ENCODE measurements around the gene LIMA1.

Gene LIMA1

DNA sequence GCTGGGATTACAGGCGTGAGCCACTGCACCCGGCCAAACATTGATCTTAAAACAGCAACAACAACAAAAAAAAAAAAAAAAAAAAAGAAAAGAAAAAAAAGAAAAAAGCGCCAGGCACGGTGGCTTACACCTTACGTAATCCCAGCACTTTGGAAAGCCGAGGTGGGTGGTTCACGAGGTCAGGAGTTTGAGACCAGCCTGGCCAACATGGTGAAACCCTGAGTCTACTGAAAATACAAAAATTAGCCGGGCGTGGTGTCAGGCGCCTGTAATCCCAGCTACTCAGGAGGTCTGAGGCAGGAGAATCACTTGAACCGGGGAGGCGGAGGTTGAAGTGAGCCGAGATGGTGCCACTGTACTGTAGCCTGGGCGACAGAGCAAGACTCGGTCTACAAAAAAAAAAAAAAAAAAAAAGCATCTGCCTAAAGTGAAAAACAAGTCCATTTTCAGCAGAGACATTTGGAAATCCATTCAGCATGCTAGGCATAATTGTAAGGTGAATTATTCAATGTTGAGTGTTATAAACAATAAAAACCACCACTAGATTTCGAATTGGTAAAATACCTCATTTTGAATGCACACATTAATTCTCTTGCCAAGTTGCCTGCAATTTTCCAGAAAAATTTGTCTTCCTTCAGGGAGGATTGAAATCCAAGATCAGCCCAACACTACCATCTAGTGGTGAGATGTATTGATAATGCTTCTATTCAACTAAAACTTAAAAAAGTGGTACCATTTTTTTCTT, 108.2 kb downstream of the LIMA1 start:
- Histone ChIP-seq H3K4me3 (no peak overlapping the region), H3K27ac (no peak overlapping the region)
- TF ChIP-seq, protein P1, sequence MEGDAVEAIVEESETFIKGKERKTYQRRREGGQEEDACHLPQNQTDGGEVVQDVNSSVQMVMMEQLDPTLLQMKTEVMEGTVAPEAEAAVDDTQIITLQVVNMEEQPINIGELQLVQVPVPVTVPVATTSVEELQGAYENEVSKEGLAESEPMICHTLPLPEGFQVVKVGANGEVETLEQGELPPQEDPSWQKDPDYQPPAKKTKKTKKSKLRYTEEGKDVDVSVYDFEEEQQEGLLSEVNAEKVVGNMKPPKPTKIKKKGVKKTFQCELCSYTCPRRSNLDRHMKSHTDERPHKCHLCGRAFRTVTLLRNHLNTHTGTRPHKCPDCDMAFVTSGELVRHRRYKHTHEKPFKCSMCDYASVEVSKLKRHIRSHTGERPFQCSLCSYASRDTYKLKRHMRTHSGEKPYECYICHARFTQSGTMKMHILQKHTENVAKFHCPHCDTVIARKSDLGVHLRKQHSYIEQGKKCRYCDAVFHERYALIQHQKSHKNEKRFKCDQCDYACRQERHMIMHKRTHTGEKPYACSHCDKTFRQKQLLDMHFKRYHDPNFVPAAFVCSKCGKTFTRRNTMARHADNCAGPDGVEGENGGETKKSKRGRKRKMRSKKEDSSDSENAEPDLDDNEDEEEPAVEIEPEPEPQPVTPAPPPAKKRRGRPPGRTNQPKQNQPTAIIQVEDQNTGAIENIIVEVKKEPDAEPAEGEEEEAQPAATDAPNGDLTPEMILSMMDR (IDR thresholded peaks at IDR 0.05) = peak; percentile 43
- no peak for DNase-seq (ENCODE audit: low spot score)

DNA sequence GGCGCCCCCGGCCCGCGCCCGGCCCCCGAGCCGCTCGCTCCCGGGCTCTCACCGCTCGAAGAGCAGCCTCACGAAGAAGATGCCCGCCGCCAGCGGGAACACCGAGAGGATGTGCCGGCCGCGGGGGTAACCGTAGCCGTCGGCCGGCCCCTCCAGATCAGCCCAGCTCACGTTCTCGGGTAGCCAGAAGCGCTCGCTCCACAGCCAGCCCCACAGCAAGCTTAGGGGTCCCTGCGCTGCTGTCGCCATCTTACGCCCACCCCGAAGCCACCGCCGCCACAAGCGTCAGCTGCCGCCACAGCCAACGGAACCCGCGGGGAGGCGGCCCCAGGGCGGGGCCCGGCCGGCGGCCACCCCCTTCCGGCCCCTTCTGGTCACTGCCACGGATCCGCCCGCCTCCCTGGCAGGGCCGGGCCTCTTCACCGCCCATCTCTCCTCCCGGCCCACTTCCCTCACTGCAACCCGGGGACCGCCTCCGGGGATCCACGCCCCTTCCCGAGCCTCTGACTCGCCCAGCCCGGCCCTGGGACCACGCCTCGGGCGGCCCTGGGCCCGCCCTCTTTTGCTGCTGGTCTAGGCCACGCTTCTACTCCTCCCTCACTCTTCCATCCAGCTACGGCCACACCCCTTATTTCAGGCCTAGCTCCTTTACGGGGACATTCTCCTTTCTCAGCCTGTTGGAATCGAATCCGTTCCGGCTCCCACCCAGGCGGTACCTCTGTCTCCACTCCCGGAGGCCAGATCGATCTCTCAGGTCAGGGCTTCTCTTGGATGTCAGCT, 116.1 kb downstream of the LIMA1 start, which contains the start of gene CERS5:
CERS5 (minus strand) TSS at position 321 of the 780 bp plus-strand sequence; CDS start at position 249, 72 bp downstream.
- peak; percentile 99 for DNase-seq (ENCODE audit: low spot score)
- H3K27ac ChIP-seq = peak within 1 kb of the TSS; percentile 97
- H3K4me3 ChIP-seq = peak within 1 kb of the TSS; percentile 97
- TF ChIP-seq, protein P1 (IDR thresholded peaks at IDR 0.05) = no peak

DNA sequence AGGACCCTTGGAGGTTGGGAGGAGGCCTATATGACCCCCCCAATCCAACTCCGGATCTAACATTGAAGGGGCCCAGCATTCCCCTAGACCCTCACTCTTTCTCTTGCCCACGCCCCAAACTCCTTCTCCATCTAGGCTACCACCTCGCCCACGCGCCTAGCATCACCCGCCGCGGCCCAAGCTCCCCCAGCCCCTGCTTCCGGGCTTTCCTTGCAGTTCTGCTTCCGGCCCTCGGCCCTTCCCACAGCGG, 116.6 kb downstream of the LIMA1 start:
- peak overlapping the region; percentile 97 for H3K4me3 ChIP-seq
- peak overlapping the region; percentile 97 for H3K27ac ChIP-seq
- TF ChIP-seq, protein P1 (IDR thresholded peaks at IDR 0.05) = peak; percentile 4
- DNase-seq (ENCODE audit: low spot score) = no peak

DNA sequence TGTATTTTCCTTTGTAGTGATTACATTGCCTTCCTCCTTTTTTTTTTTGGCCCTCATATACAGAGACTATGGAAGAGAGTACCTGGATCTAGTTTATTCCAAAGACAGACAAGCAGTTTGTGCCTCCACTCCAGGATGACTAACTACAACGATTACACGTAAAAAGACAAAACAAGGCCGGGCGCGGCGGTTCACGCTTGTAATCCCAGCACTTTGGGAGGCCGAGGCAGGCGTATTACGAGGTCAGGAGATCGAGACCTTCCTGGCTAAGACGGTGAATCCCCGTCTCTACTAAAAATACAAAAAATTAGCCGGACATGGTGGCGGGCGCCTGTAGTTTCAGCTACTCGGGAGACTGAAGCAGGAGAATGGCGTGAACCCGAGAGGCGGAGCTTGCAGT, 118.4 kb downstream of the LIMA1 start:
- Histone ChIP-seq H3K4me3 (no peak overlapping the region), H3K27ac (no peak overlapping the region)
- no peak for DNase-seq (ENCODE audit: low spot score)
- TF ChIP-seq, protein P1 (IDR thresholded peaks at IDR 0.05) = no peak

DNA sequence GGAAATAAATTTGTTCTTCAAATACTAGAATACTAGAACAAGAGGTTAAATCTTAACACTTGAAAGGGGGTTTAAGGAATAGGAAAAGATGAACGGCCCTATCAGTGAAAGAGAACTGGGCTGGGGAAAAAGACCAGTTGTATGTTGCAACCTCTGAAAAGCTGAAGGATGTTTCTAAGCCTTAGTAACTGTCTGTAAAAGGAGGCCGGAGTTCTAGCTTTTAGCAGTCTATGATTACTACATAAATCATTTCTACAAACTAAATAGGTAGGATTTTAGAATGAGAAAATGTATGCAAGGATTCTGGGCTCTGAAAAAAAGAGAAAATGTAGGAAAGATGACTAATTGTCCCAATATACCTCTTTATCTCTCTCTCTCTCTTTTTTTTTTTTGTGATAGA, 121.1 kb downstream of the LIMA1 start:
- Histone ChIP-seq H3K27ac (no peak overlapping the region), H3K4me3 (no peak overlapping the region)
- no peak for DNase-seq (ENCODE audit: low spot score)
- TF ChIP-seq, protein P1 (IDR thresholded peaks at IDR 0.05) = no peak

DNA sequence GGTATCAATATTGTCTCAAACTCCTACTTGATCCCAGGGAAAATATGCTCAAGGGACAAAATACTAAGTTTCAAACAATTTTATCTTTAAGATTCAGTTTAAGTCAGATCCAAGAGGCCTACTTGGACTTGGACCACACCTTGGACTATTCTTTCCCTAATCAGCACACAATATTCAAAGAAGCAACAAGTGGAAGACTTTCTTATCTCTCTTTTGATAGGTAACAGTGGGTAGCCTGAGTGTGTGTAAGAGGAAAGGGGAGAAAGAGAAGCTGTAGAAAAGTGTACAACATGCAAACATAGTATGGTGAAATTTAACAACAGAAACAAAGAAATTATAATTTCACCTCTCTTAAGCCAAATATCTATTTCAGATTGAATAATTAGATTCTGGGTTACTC, 122.7 kb downstream of the LIMA1 start:
- TF ChIP-seq, protein P1 (IDR thresholded peaks at IDR 0.05) = no peak
- no peak overlapping the region for H3K4me3 ChIP-seq
- no peak for DNase-seq (ENCODE audit: low spot score)
- no peak overlapping the region for H3K27ac ChIP-seq

DNA sequence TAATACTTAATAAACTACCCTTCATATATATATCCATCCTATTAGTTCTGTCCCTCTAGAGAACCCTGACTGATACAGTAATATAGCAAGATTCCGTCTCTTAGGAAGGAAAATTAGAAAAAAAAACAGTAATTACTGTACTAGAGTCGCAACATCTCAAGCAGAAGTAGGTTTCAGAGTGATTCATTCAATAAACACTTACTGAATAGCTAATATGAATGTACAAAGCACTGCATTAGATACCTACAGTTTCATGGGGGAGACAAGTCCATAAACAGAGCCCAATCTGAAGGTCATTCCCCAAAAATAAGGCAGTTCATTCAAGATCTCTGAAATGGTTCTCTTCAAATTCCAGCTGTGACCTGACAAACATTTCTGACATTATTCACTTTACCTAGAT, 126.1 kb downstream of the LIMA1 start:
- Histone ChIP-seq H3K4me3 (no peak overlapping the region), H3K27ac (no peak overlapping the region)
- no peak for DNase-seq (ENCODE audit: low spot score)
- TF ChIP-seq, protein P1 (IDR thresholded peaks at IDR 0.05) = no peak

Data from coronary artery (tissue), 2 donors.